Measurements from ENCODE around the gene CNPY1. TPM values are rescaled to one million over a fixed set of nuclear protein-coding genes. Genes with fewer than 3 reads are reported as not detected.
"Not testable (repeated sequence)": the region's sequence is repeated elsewhere in the genome, so short reads cannot be mapped to it uniquely, and the experiment has no call there.

The CNPY1 gene
- polyA plus RNA-seq (ENCODE audit: insufficient read length in 10 of 10): under 1 TPM in 7 of 10 donors, not detected in 3; 0.11 to 0.72 (median 0.29) TPM
- long read RNA-seq, donor 1: 0 reads
- long read RNA-seq, donor 2: 0 reads
- long read RNA-seq, donor 3: 0 reads
- long read RNA-seq, donor 4: 0 reads
- long read RNA-seq, donor 5: 0 reads
- long read RNA-seq, donor 6: 0 reads
- long read RNA-seq, donor 7: 0 reads
- long read RNA-seq, donor 8: 0 reads
- long read RNA-seq, donor 9: 0 reads

- DNase-seq: not testable (repeated sequence)
Measured at GRCh38 chr7:155546449-155546848, at the start of gene CNPY1. Gene CNPY1, minus strand, starts transcription at chr7:155546559. Its CDS starts 630 bp downstream, at chr7:155545929.

GRCh38 chr7:155594961-155595366 is 48.6 kb upstream of the CNPY1 start:
- DNase-seq: no peak

- peak in 1 of 3 donors; percentile 32 for DNase-seq
Measured at GRCh38 chr7:155594163-155594732, 47.9 kb upstream of the CNPY1 start.

DNA sequence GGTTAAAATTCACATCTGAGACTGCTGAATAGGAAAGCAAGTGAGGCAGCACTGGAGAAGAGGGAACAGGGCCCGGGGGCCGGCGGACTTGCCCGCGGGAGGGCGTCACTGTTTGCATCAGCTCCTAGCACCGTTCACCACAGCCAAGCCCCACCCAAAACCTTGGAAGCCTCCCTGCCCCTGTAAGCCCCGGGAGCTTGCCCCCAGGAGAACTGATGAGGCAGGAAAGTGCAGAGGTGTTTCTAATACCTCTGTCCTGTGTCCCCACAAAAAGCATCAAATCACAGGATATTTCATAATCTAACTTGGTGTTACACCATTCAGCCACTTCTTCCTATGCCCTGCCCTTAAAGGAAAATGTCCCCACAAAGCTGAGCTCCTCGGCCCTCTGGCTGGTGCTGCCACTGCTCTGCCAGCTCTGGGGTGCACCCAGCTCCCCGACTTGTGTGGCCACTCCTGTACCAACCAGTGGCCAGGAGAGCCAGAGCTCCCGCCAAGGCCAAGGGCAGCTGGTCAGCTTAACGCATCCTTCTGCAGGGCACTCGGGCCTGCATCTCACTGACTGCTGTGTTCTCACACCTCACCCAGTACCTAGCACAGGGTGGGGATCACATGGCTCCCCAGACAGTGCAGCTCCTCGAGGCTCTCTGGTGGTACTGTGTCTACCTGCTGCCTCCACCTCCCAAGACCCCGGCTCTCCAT is 47.3 kb upstream of the CNPY1 start:
- DNase-seq: no peak

GRCh38 chr7:155591055-155591775 is 44.9 kb upstream of the CNPY1 start:
- DNase-seq: no peak

- peak in 1 of 3 donors; percentile 26 for DNase-seq
Measured at GRCh38 chr7:155590215-155591018, 44.1 kb upstream of the CNPY1 start.

DNA sequence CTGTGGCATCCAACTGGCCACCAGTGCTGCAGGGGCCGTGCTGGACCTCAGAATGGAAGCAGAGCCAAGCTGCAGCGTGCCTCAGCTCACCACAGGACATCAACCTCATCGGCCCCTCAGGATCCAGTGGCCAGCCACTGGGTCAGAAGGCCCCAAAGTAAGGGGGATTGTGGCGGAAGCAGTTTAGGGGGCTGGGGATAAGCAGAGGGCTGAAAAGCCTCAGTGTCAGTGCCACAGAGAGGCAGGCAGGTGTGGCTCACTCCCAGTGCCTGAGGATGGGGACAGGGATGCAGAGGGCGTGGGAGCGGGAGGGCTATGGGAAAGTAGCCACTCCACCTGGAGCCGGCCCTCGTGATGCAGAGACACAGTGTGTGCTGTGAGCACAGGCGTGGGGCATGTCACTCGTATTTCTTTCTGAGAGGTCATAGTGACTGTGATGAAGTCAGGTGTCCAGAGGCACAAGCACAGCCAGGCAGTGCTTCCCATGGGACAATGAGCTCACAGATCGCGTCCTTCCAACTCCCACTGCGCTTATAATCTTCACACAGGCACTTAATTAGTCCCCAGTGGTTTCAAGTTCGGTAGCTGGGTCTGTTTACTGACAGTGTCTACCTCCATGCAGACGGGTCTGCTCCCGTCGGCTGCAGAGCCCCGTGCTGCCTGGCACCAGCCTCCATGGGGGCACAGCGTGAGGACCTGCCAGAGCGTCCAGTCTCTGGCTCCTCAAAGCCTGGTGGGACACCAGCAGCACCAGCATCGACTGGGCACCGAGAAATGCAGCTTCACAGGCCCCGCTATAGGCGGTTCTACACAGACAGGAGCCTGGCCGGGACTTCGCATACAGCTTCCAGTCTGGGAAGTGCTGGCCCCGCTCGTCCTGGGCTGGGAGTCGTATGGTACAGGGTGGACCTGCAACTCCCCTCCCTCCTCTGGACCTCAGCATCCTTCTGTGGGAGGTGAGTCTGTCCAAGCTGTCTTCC is 42.9 kb upstream of the CNPY1 start:
- no peak for DNase-seq

DNA sequence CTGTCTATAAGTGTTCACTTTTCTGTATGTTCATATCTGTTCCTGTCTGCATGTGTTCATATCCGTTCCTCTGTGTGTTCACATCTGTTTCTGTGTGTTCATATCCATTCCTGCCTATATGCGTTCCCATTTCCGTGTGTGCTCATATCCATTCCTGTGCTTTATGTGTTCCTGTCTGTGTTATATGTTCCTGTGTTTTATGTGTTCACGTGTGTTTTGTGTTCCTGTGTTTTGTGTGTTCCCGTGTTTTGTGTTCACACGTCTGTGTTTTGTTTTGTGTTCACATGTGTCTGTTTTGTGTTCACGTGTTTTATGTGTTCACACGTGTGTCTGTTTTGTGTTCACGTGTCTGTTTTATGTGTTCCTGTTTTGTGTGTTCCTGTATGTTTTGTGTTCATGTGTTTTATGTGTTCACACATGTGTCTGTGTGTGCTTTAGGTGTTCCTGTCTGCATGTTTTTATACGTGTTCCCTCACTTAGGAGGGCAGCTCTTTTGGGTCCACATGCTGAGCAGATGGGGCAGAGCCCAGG is 42.2 kb upstream of the CNPY1 start:
- DNase-seq: no peak

- no peak for DNase-seq
Measured at GRCh38 chr7:155587486-155587885, 41.1 kb upstream of the CNPY1 start.

DNA sequence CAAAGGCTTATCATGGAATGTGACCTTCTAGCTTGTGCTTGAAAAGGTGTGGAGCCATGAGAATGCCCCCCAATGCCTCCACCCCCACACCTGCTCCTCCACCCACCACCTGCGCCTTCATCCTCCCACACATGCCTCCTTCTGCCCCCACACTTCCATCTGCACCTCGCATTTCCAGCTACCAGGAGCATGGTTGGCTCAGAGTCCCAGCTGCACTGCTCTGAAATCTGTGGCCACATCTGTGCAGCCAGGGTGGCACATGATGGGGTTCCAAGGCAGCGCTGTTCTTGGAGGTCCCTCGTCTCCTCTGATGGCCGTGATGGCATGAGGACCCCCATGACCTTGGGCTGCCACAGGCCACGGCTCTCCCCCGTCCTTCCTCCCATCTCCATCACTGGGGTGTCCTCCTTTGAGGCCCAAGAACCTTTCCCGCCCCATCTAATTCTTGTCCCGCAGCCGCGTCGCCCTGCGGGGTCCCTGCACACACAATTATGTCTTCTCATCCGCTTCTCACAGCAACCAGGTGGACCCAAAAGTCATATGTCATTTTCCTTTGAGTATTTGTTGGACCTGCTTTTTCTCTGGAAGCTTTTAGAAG is 40.6 kb upstream of the CNPY1 start:
- DNase-seq: no peak

- no peak for DNase-seq
Measured at GRCh38 chr7:155585951-155586350, 39.6 kb upstream of the CNPY1 start.

DNA sequence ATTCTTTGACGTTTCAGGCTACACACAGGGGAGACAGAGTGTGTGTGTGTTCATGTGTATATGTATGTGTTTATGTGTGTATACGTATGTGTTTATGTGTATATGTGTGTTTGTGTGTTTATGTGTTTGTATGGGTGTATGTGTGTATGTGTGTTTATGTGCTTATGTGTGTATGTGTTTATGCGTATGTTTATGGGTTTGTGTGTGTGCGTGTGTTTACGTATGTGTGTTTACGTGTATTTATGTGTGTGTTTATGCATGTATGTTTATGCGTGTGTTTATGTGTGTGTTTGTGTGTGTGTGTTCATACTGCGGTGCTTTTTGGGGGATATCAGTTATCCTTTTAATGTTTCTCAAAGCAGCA is 39.2 kb upstream of the CNPY1 start:
- no peak for DNase-seq

DNA sequence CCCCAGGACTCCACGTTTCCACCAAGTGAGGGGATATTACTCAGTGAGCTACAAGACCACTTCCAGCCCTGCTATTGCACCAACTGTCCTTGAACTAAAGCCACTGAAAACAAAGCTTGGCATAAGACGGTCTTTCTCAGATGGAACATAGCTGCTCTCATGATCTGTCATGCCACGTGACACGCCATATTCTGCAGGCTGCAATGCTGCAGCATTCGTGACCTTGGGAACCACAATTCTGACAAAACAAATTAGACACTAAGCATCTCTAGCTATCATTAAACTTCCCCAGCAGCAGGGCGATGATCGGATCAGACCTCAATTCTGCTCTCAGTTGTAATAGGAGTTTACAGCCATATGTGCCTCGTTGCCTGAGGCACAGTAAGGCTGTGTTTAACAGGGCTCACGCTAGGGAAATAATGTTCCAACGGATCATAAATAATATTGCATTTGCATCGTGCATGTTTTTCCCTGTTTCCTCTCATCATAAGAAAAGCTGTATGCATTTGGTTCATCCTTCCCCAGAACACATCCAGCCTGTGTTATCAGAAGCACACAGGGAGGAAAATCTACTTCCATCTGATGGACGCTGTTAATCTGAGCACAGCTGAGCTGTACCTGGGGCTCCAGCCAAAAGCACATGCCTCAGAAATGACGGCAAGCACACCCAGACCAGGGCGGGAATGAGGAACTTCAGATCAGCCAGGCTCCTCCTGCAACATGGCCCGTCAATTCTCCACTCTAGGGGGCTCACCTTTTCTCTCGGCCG is 38.6 kb upstream of the CNPY1 start:
- peak in 1 of 3 donors; percentile 74 for DNase-seq

DNA sequence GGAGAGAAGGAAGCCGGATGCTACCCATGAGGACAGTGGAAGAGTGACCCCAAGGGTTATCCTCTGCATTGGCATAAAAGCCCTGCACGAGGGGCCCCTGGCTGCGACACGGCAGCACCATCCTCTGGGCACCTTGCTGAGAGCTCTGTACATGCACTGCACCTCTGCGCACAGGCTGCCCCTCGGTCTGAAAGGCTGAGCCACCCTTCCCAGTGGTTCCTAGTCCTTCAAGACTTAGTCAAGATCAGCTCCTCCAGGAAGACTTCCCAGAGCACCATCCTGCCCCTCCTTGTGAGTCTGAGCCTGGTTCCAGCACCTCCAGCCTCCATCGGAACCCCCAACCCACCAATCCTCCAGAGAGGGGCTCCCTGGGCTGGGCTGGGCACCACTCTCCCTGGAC is 37.9 kb upstream of the CNPY1 start:
- no peak for DNase-seq

DNA sequence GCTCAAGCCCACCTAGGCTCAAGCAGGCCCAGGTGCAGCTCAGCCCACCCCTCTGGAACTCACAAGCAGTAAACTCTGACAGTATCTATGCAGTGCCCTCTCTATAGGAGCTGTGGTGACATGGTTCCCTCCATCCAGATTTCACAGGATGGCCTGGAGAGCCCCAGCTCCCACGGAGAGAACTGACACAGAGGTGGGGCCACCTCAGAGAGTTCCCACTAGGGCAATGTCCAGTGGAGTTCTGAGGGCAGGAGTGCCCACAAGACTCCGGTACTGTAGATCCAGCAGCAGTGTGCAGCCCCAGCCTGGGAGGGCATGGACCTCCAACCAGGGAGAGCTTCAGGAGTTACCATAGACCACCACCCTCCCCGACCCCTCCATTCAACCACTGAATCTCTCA is 37.3 kb upstream of the CNPY1 start:
- DNase-seq: no peak

GRCh38 chr7:155581954-155582353 is 35.6 kb upstream of the CNPY1 start:
- DNase-seq: no peak

DNA sequence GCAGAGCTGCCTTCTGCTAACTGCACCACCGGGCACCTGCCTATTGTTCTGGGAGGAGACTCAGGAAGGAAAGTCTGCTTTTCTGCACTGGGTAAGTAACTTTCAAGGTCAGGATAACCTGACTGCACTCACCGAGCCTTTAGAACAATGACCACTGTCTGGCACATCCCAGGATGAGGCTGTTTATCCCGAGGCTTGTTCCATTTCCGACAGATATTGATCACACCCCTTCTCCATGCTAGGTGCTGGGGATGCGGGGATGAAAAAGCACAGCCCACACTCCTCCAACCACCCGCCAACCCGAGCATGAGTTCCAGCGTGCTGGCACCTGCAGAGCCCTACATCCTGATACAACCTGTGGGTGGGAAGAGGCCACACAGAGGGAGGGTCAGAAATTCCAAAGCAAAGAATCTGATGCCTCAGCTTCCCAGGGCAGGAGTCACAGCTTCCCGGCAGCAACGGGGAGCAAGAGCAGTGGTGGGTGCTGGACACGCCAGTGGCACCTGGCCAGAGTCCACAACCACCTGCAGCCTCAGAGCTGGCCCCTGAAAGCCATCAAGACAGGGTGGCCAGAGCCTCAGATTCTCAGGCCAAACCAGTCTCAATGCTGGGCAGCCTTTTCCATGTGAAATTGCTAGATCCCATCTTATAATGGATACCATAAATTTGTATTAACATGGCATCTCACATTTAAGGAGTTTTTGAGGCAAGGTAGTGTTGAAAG is 34.9 kb upstream of the CNPY1 start:
- no peak for DNase-seq

DNA sequence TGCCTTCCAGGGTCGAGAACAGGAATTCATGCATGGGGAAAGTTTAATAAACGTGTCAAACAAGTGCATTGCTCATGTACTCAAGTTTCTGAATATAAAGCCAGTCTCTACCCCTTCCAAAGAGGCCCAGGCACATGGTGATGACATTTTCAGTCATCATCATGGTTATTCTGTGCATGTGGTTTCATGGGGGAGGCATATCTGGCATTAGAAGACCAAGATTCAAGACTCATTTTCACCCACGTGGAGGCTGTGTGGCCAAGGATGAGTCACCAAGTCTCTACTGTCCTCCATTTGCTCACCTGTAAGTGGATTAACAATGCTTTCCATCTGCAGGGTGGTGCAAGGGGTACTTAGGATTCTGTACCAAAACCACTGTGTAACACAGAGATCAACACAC is 34.0 kb upstream of the CNPY1 start:
- no peak for DNase-seq
